Activated CD8-positive, alpha-beta memory T cell treated with anti-CD3 and anti-CD28 coated beads for 4 hours (primary cell): ENCODE data around the gene PACSIN3.
"Not testable (repeated sequence)": the region's sequence is repeated elsewhere in the genome, so short reads cannot be mapped to it uniquely, and the experiment has no call there.

Source experiments
- DNase-seq, 2 donors: peaks; one replicate each; pipeline ENCODE4 v3.0.0-alpha.2; 2020; ENCODE audit warnings: low read depth in 2 of 2

Gene PACSIN3

GRCh38 chr11:47186076-47186699 is at the start of gene PACSIN3:
Gene PACSIN3, minus strand, starts transcription at chr11:47186434. Its CDS starts 3,707 bp downstream, at chr11:47182727.
- no peak for DNase-seq

GRCh38 chr11:47235163-47235562 is 48.9 kb upstream of the PACSIN3 start:
- no peak for DNase-seq

- DNase-seq: no peak
Measured at GRCh38 chr11:47234669-47235100, 48.5 kb upstream of the PACSIN3 start.

DNA sequence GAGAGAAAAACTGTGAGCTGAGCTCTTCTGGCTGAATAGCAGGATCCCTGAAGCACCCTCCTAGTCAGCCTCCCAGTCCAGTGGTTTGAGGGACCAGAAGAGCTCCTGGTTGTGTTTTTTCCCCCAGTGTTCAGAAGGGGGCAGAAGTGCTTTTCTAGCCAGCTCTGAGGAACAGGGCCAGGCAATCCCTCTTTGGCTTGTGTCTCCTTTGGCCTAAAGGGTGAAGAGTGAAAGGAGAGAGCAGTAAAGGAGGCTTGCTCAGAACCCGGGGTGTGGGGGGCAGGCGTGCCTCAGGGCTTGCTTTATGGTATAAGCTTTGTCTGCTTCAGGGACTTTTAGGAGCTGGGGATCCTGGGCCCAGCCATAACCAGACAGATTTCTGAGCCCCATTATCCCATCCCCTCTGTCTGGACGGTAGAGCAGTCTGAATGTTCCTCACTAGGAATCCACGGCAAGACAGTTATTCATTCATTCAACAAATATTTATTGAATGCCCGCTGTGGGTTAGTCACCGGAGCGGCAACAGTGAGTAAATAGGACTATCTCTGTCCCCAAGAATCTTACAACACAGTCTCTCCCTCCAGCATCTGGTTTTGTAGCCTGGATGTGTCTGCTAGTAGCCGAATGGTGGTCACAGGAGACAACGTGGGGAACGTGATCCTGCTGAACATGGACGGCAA is 47.9 kb upstream of the PACSIN3 start:
- no peak for DNase-seq

- no peak for DNase-seq
Measured at GRCh38 chr11:47233051-47233450, 46.8 kb upstream of the PACSIN3 start.

- no peak for DNase-seq
Measured at GRCh38 chr11:47229161-47229560, 42.9 kb upstream of the PACSIN3 start.

GRCh38 chr11:47225552-47226400 is 39.5 kb upstream of the PACSIN3 start:
- DNase-seq: no peak

GRCh38 chr11:47222696-47223095 is 36.5 kb upstream of the PACSIN3 start:
- no peak for DNase-seq

DNA sequence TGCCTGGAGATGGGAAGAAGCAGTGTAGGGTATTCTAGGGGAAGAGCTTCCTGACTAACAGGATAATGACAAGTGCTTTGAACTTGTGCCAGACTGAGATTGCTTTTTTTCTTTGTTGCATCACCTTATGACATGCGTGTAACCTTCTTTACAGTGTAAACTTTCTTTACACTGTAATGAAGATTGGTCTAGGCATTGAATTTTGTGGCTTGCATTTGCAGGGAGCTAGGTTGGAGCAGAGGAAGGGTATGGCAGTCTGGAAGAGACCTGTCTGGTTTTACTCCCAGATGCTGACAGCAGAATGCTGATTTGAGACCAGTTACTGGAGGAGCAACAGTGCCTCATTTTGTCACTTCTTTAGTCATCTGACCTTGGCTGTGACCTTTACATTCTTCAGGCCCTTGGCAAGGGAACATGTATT is 34.2 kb upstream of the PACSIN3 start:
- DNase-seq: no peak

- DNase-seq: peak; percentile 37 to 64
Measured at GRCh38 chr11:47216121-47216798, 30.0 kb upstream of the PACSIN3 start.

DNA sequence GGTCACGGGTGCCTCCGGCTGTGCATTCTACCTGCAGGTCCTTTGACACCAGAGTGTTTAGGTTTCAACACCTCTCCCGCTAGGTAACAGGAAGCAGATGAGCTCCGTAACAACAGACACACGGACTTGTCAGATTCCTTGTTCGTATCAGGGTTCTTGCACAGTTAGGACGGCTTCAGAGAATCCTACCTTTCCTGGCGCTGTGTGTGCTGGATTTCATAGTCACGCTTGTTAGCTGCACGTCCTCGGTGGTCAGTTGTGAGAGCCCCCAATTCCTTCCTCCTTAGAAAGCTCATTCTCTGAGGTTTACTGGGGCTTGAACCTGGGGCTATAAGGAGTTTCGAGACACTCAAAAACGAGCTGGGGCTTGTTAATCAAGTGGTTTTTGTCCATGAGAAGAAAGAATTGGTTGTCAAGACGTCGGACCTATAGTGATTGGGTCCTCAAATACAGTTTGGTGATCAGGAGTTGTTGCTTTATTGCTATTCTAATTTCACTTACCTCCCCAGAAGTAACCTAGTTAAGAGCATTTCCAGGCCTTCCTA is 29.2 kb upstream of the PACSIN3 start:
- DNase-seq: no peak

DNA sequence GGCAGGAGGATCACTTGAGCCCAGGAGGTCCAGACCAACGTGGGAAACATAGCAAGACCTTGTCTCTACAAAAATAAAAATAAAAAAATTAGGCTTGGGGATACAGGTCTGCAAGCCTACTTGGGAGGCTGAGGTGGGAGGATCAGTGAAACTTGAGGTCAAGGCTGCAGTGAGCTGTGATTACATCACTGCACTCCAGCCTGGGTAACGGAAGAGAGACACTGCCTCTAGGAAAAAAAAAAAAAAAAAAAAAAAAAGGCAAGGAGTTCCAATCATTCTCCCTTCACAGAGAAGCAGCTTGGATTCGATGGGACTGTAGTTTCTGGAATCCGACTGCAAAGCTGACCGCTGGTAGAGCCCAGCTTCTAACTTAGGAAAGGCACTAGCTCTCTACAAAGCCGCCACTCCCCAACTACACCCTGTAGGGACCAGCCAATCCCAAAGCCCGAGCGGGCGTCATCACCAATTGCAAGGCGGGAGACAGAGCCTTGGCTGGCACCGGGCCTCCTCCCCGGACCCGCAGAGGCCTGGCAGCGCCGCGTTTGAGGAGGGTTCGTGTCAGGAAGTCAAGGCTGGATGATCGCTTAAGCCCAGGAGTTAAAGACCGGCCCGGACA is 27.8 kb upstream of the PACSIN3 start:
- DNase-seq: peak; percentile 55 to 68

GRCh38 chr11:47212938-47213337 is 26.7 kb upstream of the PACSIN3 start:
- no peak for DNase-seq

GRCh38 chr11:47208628-47209027 is 22.4 kb upstream of the PACSIN3 start:
- no peak for DNase-seq

GRCh38 chr11:47208008-47208552 is 21.8 kb upstream of the PACSIN3 start:
- not testable (repeated sequence) for DNase-seq

DNA sequence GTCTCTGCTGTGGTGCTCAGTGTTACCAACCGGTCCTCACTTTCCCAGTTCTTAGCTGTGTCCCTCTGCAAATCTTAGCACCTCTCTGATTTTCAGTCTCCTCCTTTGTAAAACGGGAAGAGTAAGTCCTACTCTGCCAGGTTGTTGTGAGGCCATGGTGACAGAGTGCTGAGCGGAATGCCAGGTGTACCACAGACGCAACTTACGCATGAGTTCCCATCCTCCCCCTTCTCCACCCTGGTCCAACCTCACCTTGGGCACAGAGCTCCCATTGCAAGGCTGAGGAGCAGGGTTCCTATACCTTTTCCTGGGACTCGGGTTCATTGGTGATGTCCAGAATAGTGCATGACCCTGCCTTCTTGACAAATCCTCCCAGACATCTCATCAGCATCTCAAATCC is 21.2 kb upstream of the PACSIN3 start:
- no peak for DNase-seq

DNA sequence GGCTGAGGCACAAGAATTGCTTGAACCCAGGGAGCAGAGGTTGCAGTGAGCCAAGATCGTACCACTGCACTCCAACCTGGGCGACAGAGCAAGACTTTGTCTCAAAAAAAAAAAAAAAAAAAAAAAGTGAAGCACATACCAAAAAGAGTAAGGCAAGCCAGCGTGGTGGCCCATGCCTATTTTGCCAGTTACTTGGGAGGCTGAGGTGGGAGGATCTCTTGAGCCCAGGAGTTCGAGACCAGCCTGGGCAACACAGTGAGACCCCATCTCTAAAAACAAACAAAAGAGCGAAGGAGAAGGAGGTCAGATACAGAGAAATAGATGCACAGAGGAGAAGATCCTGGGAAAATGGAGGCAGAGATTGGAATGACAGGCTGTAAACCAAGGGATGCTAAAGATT is 20.3 kb upstream of the PACSIN3 start:
- not testable (repeated sequence) for DNase-seq

GRCh38 chr11:47204637-47204989 is 18.4 kb upstream of the PACSIN3 start:
- DNase-seq: no peak

- no peak for DNase-seq
Measured at GRCh38 chr11:47202576-47202975, 16.3 kb upstream of the PACSIN3 start.

DNA sequence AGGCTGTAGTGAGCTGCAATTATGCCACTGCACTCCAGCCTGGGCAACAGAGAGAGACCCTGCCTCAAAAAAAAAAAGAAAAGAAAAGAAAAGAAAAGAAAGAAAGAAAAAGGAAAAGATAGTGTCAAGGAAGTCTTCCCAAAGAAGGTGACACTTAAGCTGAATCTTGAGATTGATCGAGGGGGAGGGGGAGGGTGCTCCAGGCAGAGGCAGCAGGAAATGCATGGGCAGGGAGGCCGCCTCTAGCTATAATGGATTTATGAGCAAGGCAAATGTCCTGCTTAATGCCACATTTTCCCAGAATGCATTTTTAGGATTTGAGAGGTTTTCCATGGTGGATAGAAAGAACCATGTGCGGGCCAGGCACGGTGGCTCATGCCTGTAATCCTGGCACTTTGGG is 14.8 kb upstream of the PACSIN3 start:
- DNase-seq: no peak

DNA sequence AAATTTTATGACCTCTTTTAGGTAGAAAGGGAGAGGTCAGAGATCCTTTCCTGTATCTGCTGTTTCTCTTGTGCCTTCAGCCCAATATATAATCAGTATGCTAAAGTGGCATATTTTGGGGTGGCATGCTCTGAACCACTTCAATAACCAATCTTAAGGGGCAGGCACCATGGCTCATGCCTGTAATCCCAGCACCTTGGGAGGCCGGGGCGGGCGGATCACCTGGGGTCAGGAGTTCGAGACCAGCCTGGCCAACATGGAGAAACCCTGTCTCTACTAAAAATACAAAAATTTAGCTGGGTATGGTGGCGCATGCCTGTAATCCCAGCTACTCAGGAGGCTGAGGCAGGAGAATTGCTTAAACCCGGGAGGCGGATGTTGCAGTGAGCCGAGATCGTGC is 11.9 kb upstream of the PACSIN3 start:
- DNase-seq: not testable (repeated sequence)
